GM23338 (cell line): ENCODE results near the gene FAM193B.

ENCODE experiments used
- CREB1 ChIP-seq: fragments of 250-450 bp; sonication (Bioruptor Pico); IDR thresholded peaks from 2 replicates; pipeline ENCODE4 v1.5.0; 2020; ENCODE audit warnings: low read depth, mild to moderate bottlenecking, moderate library complexity
- CTCF ChIP-seq, 2 experiments: fragments of 200-600 bp in 1 of 2; sonication (generic) in 1 of 2; conservative IDR thresholded peaks; 2 replicates each; pipeline versions ENCODE4 v1.5.1 to v1.6.1; 2016 to 2017; ENCODE audit warnings: antibody characterized with exemption in 2 of 2, low read depth in 2 of 2, mild to moderate bottlenecking in 2 of 2, moderate library complexity in 1 of 2
- ETS1 ChIP-seq: IDR thresholded peaks from 2 replicates; pipeline ENCODE4 v1.6.1; 2016; ENCODE audit warnings: antibody characterized with exemption
- EZH2 ChIP-seq: fragments of 200-600 bp; sonication (generic); IDR thresholded peaks from one replicate; pipeline ENCODE4 v1.8.0; 2017; ENCODE audit warnings: antibody characterized with exemption, mild to moderate bottlenecking, low read depth; ENCODE audit not compliant: unreplicated experiment
- EZH2phosphoT487 ChIP-seq: fragments of 200-600 bp; sonication (generic); IDR thresholded peaks from one replicate; pipeline ENCODE4 v1.8.1; 2018; ENCODE audit warnings: antibody characterized with exemption; ENCODE audit not compliant: unreplicated experiment
- JUNB ChIP-seq: IDR thresholded peaks from one replicate; pipeline ENCODE4 v1.6.1; 2016; ENCODE audit warnings: antibody characterized with exemption; ENCODE audit not compliant: unreplicated experiment
- NANOG ChIP-seq: IDR thresholded peaks from 2 replicates; pipeline ENCODE4 v1.6.1; 2016; ENCODE audit warnings: antibody characterized with exemption, borderline replicate concordance
- POLR2AphosphoS5 ChIP-seq: IDR thresholded peaks from 2 replicates; pipeline ENCODE4 v1.6.1; 2016; ENCODE audit warnings: antibody characterized with exemption, low read depth
- REST ChIP-seq: IDR thresholded peaks from one replicate; pipeline ENCODE4 v1.6.1; 2018; ENCODE audit warnings: antibody characterized with exemption; ENCODE audit not compliant: unreplicated experiment
- STAT1 ChIP-seq: IDR thresholded peaks from one replicate; pipeline ENCODE4 v1.6.1; 2016; ENCODE audit warnings: antibody characterized with exemption; ENCODE audit not compliant: unreplicated experiment
- ZNF114 ChIP-seq: fragments of 250-450 bp; sonication (Bioruptor Pico); IDR thresholded peaks from 2 replicates; pipeline ENCODE4 v1.5.0; 2020; ENCODE audit warnings: mild to moderate bottlenecking, moderate library complexity
- ZNF331 ChIP-seq: fragments of 250-450 bp; sonication (Bioruptor Pico); IDR thresholded peaks from 2 replicates; pipeline ENCODE4 v1.5.0; 2020; ENCODE audit warnings: low read depth, mild to moderate bottlenecking, moderate library complexity
- ZNF462 ChIP-seq: fragments of 250-450 bp; sonication (Bioruptor Pico); IDR thresholded peaks from 2 replicates; pipeline ENCODE4 v1.5.0; 2020; ENCODE audit warnings: mild to moderate bottlenecking, moderate library complexity

- TF ChIP-seq CTCF (conservative IDR thresholded peaks at IDR 0.05; ENCODE audit: low read depth in 2 of 2) (no peak), POLR2AphosphoS5 (no peak), REST (no peak), EZH2 (no peak), ZNF114 (CRISPR knock-in tag) (no peak), CREB1 (CRISPR knock-in tag) (no peak), ZNF462 (CRISPR knock-in tag) (no peak), EZH2phosphoT487 (no peak), JUNB (no peak), ZNF331 (CRISPR knock-in tag) (no peak), ETS1 (no peak), NANOG (no peak), STAT1 (no peak)
These were observed 26.8 kb downstream of the FAM193B start for GRCh38 chr5:177527595-177527994.
